MM.1S (cell line): Measurements from ENCODE around the gene HRH3.

Experiments used
- DNase-seq: peaks from one replicate; pipeline ENCODE4 v3.0.0-alpha.2; 2015
- H2AFZ ChIP-seq: fragments of 300-600 bp; sonication (generic); 2 replicates; pipeline ENCODE4 v1.6.0; 2016; ENCODE audit warnings: antibody characterized with exemption, low read length
- H3F3A ChIP-seq: fragments of 300-600 bp; sonication (generic); 2 replicates; pipeline ENCODE4 v1.6.1; 2016; ENCODE audit warnings: mild to moderate bottlenecking, antibody characterized with exemption, low read length, moderate library complexity, mixed read lengths; ENCODE audit not compliant: insufficient read depth
- H3K27ac ChIP-seq: fragments of 300-600 bp; sonication (generic); 2 replicates; pipeline ENCODE4 v1.5.1; 2016; ENCODE audit warnings: mild to moderate bottlenecking, low read length
- H3K27me3 ChIP-seq: fragments of 300-600 bp; sonication (generic); replicated peaks from 2 replicates; pipeline ENCODE4 v1.6.0; 2016; ENCODE audit warnings: low read length; ENCODE audit not compliant: insufficient read depth
- H3K36me3 ChIP-seq: fragments of 300-600 bp; sonication (generic); replicated peaks from 2 replicates; pipeline ENCODE4 v1.6.1; 2016; ENCODE audit warnings: mild to moderate bottlenecking, low read length, mixed read lengths; ENCODE audit not compliant: insufficient read depth
- H3K4me1 ChIP-seq: fragments of 300-600 bp; sonication (generic); 2 replicates; pipeline ENCODE4 v1.6.1; 2016; ENCODE audit warnings: low read length, mixed read lengths
- H3K4me2 ChIP-seq: fragments of 300-600 bp; sonication (generic); 2 replicates; pipeline ENCODE4 v1.6.0; 2016; ENCODE audit warnings: low read depth, low read length
- H3K4me3 ChIP-seq: fragments of 300-600 bp; sonication (generic); 2 replicates; pipeline ENCODE4 v1.5.1; 2016; ENCODE audit warnings: low read length, mixed read lengths
- H3K79me2 ChIP-seq: fragments of 300-600 bp; sonication (generic); 2 replicates; pipeline ENCODE4 v1.6.1; 2016; ENCODE audit warnings: mixed run types, low read length, mixed read lengths
- H3K9ac ChIP-seq: fragments of 300-600 bp; sonication (generic); 2 replicates; pipeline ENCODE4 v1.6.1; 2016; ENCODE audit warnings: low read length, mixed read lengths
- H3K9me2 ChIP-seq: fragments of 300-600 bp; sonication (generic); replicated peaks from 2 replicates; pipeline ENCODE4 v1.6.1; 2016; ENCODE audit warnings: mild to moderate bottlenecking, low read length, mixed read lengths; ENCODE audit not compliant: insufficient read depth
- H3K9me3 ChIP-seq: fragments of 300-600 bp; sonication (generic); replicated peaks from 2 replicates; pipeline ENCODE4 v1.6.1; 2016; ENCODE audit warnings: mild to moderate bottlenecking, low read length, mixed read lengths; ENCODE audit not compliant: insufficient read depth
- H4K20me1 ChIP-seq: fragments of 300-600 bp; sonication (generic); 2 replicates; pipeline ENCODE4 v1.6.1; 2016; ENCODE audit warnings: mild to moderate bottlenecking, low read length, moderate library complexity, mixed read lengths; ENCODE audit not compliant: insufficient read depth
- EZH2 ChIP-seq: fragments of 300-600 bp; sonication (generic); optimal IDR thresholded peaks from 2 replicates; pipeline ENCODE3; 2017; ENCODE audit warnings: low read depth, mild to moderate bottlenecking, antibody characterized with exemption, low read length, mixed read lengths
- EZH2phosphoT487 ChIP-seq: fragments of 300-600 bp; sonication (generic); IDR thresholded peaks from 2 replicates; pipeline ENCODE4 v1.6.1; 2018; ENCODE audit warnings: antibody characterized with exemption, low read length
- TF ChIP-seq, protein P1 (sequence below): fragments of 300-600 bp; sonication (generic); IDR thresholded peaks from 2 replicates; pipeline ENCODE4 v1.5.1; 2016; ENCODE audit warnings: antibody characterized with exemption, low read length, mixed read lengths

Gene HRH3

DNA sequence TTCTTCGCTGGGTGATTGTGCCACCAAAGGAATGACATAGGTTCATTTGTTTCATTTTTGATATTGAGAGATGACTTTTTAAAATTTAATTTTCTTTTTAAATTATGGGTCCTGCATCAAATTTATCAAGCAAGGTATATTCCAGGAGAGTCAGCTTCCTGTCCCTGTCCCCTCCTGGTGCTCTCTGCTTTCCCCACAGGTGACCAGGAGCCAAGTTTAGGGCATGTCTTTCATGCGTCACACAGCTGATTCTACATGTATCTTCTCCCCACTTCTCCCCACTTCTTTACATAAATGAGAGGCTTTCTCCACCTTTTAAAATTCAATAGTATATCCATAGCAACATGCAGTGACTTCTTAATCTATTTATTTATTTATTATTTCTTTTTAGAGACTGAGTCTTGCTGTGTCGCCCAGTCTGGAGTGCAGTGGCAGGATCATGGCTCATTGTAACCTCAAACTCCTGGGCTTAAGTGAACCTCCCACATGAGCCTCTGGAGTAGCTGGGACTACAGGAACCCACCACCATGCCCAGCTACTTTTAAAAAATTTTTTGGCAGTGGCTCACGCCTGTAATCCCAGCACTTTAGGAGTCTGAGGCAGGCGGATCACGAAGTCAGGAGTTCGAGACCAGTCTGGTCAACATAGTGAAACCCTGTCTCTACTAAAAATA lies 48.3 kb upstream of the HRH3 start:
- Histone ChIP-seq H3K4me3 (no peak overlapping the region), H3K9me2 (no peaks in the 10 kb centered on the region), H3K9ac (no peak overlapping the region), H3K4me2 (no peak overlapping the region), H2AFZ (no peak overlapping the region), H4K20me1 (no peaks in the 10 kb centered on the region), H3K36me3 (no peaks in the 10 kb centered on the region), H3K79me2 (no peaks in the 10 kb centered on the region), H3K4me1 (no peaks in the 10 kb centered on the region), H3K9me3 (no peaks in the 10 kb centered on the region), H3K27ac (no peak overlapping the region), H3K27me3 (no peaks in the 10 kb centered on the region), H3F3A (no peaks in the 10 kb centered on the region)
- no peak for DNase-seq
- TF ChIP-seq EZH2phosphoT487 = no peak
- TF ChIP-seq, protein P1, sequence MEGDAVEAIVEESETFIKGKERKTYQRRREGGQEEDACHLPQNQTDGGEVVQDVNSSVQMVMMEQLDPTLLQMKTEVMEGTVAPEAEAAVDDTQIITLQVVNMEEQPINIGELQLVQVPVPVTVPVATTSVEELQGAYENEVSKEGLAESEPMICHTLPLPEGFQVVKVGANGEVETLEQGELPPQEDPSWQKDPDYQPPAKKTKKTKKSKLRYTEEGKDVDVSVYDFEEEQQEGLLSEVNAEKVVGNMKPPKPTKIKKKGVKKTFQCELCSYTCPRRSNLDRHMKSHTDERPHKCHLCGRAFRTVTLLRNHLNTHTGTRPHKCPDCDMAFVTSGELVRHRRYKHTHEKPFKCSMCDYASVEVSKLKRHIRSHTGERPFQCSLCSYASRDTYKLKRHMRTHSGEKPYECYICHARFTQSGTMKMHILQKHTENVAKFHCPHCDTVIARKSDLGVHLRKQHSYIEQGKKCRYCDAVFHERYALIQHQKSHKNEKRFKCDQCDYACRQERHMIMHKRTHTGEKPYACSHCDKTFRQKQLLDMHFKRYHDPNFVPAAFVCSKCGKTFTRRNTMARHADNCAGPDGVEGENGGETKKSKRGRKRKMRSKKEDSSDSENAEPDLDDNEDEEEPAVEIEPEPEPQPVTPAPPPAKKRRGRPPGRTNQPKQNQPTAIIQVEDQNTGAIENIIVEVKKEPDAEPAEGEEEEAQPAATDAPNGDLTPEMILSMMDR = no peak

DNA sequence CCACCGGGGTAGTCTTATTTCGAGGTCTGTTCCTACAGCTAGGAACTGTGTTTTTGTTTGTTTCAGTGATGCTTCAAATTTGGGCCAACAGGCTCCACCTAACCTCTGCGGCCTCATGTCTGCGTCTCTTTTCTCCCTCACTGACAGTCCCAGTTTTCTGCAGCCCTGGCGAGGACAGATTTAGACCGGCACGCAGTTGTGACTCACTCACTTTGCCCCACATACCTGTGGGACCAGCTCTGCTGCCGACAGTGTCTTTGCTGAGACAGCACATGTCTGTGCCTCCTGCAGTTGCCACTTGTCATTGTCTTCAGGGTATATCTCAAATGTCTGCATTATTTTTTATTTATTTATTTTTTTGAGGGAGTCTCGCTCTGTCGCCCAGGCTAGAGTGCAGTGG lies 47.5 kb upstream of the HRH3 start:
- Histone ChIP-seq H3K4me2 (no peak overlapping the region), H3K9me2 (no peaks in the 10 kb centered on the region), H3K4me1 (no peaks in the 10 kb centered on the region), H3K27ac (no peak overlapping the region), H3K27me3 (no peaks in the 10 kb centered on the region), H3K9me3 (no peaks in the 10 kb centered on the region), H4K20me1 (no peaks in the 10 kb centered on the region), H3K36me3 (no peaks in the 10 kb centered on the region), H3K79me2 (no peaks in the 10 kb centered on the region), H3K4me3 (no peak overlapping the region), H3F3A (no peaks in the 10 kb centered on the region), H2AFZ (no peak overlapping the region), H3K9ac (no peak overlapping the region)
- TF ChIP-seq, protein P1 = no peak
- no peak for TF ChIP-seq EZH2
- no peak for TF ChIP-seq EZH2phosphoT487
- no peak for DNase-seq

DNA sequence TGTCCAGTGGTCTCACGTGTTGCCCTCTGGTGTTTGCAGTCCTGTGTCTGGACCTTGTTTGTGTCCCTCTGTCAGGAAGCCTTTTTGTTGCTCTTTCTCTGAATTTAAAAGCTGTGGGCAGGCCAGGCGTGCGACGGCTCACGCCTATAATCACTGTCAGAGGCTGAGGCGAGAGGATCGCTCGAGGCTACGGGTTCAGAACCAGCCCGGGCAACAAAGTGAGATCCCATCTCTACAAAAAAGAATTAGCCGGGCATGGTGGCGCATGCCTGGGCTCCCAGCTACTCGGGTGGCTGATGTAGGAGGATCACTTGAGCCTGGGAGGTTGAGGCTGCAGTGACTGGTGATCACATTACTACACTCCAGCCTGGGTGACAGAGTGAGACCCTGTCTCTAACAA lies 46.8 kb upstream of the HRH3 start:
- Histone ChIP-seq H3K4me3 (no peak overlapping the region), H3K9me3 (no peaks in the 10 kb centered on the region), H3F3A (no peaks in the 10 kb centered on the region), H3K27ac (no peak overlapping the region), H3K9ac (no peak overlapping the region), H3K27me3 (no peaks in the 10 kb centered on the region), H2AFZ (no peak overlapping the region), H3K4me1 (no peaks in the 10 kb centered on the region), H3K79me2 (no peaks in the 10 kb centered on the region), H3K36me3 (no peaks in the 10 kb centered on the region), H3K9me2 (no peaks in the 10 kb centered on the region), H3K4me2 (no peak overlapping the region), H4K20me1 (no peaks in the 10 kb centered on the region)
- TF ChIP-seq EZH2phosphoT487 (no peak), EZH2 (no peak)
- TF ChIP-seq, protein P1 = no peak
- DNase-seq = no peak
